H1 (cell line): Measurements from ENCODE around the gene MACROD2.

Source experiments
- CTCF ChIP-seq, 3 experiments: IDR thresholded peaks; 1 replicate in 2 of 3; 2 replicates in 1 of 3; pipeline versions ENCODE4 v1.5.1 to v1.6.1; 2011; ENCODE audit warnings: low read length in 3 of 3, mild to moderate bottlenecking in 3 of 3, inconsistent platforms in 2 of 3, low read depth in 1 of 3, moderate library complexity in 1 of 3; ENCODE audit not compliant: insufficient read depth in 1 of 3; ENCODE audit errors: control extremely low read depth in 1 of 3
- EP300 ChIP-seq, 2 experiments: IDR thresholded peaks; 1 replicate in 1 of 2; 2 replicates in 1 of 2; pipeline ENCODE4 v1.6.1; 2011 to 2012; ENCODE audit warnings: low read depth in 2 of 2, low read length in 2 of 2, mild to moderate bottlenecking in 2 of 2, borderline replicate concordance in 1 of 2, inconsistent platforms in 1 of 2, moderate library complexity in 1 of 2
- POLR2A ChIP-seq, 2 experiments: IDR thresholded peaks; 1 replicate in 1 of 2; 2 replicates in 1 of 2; pipeline ENCODE4 v1.6.1; 2011; ENCODE audit warnings: low read depth in 2 of 2, low read length in 2 of 2, mild to moderate bottlenecking in 2 of 2; ENCODE audit errors: control extremely low read depth in 1 of 2
- SAP30 ChIP-seq: fragments of 300-600 bp; sonication (generic); IDR thresholded peaks from 2 replicates; pipeline ENCODE4 v1.7.1; 2012; ENCODE audit warnings: low read length, moderate library complexity, mild to moderate bottlenecking, inconsistent platforms; ENCODE audit not compliant: insufficient read depth, insufficient replicate concordance
- SRF ChIP-seq: IDR thresholded peaks from 2 replicates; pipeline ENCODE4 v1.6.1; 2011; ENCODE audit warnings: mild to moderate bottlenecking, low read depth, low read length, moderate library complexity
- SUZ12 ChIP-seq: fragments of 200-600 bp; sonication (generic); IDR thresholded peaks from 2 replicates; pipeline ENCODE4 v1.6.1; 2012; ENCODE audit warnings: mild to moderate bottlenecking, inconsistent platforms, low read length, moderate library complexity, mixed read lengths
- TAF1 ChIP-seq: IDR thresholded peaks from 2 replicates; pipeline ENCODE4 v1.6.1; 2011; ENCODE audit warnings: mild to moderate bottlenecking, low read depth, low read length
- YY1 ChIP-seq: IDR thresholded peaks from 2 replicates; pipeline ENCODE4 v1.6.1; 2011; ENCODE audit warnings: low read depth, mild to moderate bottlenecking, low read length

DNA sequence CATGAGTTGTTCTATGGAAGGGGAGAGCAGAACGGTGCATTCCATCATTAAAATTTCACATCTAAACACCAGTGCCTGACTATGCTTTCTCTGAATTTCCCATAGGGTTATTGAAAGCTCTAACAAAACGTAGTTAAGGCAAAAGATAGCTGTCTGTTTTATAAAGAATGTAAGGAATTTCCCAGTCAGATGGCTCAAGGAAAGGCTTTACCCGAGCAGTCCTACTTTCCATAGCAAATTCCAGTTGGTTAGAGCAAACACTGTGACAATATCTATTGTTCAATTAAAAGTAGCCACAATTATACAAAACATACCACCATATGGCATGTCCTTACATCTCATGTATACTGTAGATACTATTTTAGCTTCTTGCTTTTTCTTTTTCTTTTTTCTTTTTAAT is 1401.6 kb downstream of the MACROD2 start:
- TF ChIP-seq CTCF (IDR thresholded peaks at IDR 0.05; ENCODE audit: control extremely low read depth in 1 of 3, insufficient read depth in 1 of 3, low read depth in 1 of 3, low read length in 3 of 3) (no peak), TAF1 (no peak), YY1 (no peak), SAP30 (no peak), EP300 (IDR thresholded peaks at IDR 0.05; ENCODE audit: borderline replicate concordance in 1 of 2, low read depth in 2 of 2, low read length in 2 of 2) (no peak), POLR2A (IDR thresholded peaks at IDR 0.05; ENCODE audit: control extremely low read depth in 1 of 2, low read depth in 2 of 2, low read length in 2 of 2) (no peak), SRF (no peak), SUZ12 (no peak)
